AG04450 (cell line): ENCODE data around the gene CNMD. TPM values are rescaled to one million over a fixed set of nuclear protein-coding genes. Genes with fewer than 3 reads are reported as not detected.
"Not testable (repeated sequence)": the region's sequence is repeated elsewhere in the genome, so short reads cannot be mapped to it uniquely, and the experiment has no call there.

Experiments used
- CTCF ChIA-PET: fragments of 300-600, 350-600 bp; formaldehyde crosslinking; extraction: SDS; loops from one replicate; lab custom pipeline; 2022; ENCODE audit warnings: antibody characterized with exemption, inconsistent platforms; lab: Charles Lee
- POLR2A ChIA-PET: fragments of 350-600 bp; formaldehyde crosslinking; extraction: SDS; loops from one replicate; lab custom pipeline; 2021; ENCODE audit warnings: antibody characterized with exemption, inconsistent platforms; lab: Yijun Ruan, JAX
- DNase-seq: peaks from one replicate; pipeline ENCODE4 v3.0.0-alpha.2; 2011; ENCODE audit warnings: low read depth, low spot score
- H3K27ac ChIP-seq: one replicate; pipeline ENCODE4 v1.5.1; 2012; ENCODE audit warnings: low read depth, low read length, control low read depth
- H3K27me3 ChIP-seq: one replicate; pipeline ENCODE4 v1.6.0; 2012; ENCODE audit warnings: low read length; ENCODE audit not compliant: control insufficient read depth, insufficient read depth
- H3K4me3 ChIP-seq: 2 replicates; pipeline ENCODE4 v1.5.1; 2011; ENCODE audit warnings: mild to moderate bottlenecking, low read depth, low read length, control low read depth
- H3K9me3 ChIP-seq: 2 replicates; pipeline ENCODE4 v1.5.1; 2012; ENCODE audit warnings: low read length; ENCODE audit not compliant: control insufficient read depth, insufficient read depth
- polyA plus RNA-seq: library from polyadenylated mRNA; depleted of rRNA; stranded (reverse); fragments of >200 nt; gene quantifications from 2 replicates; pipeline ENCODE4 v1.2.3, GENCODE V29; 2011
- TF ChIP-seq, protein P1 (sequence below): IDR thresholded peaks from 2 replicates; pipeline ENCODE4 v1.5.1; 2011; ENCODE audit warnings: low read depth, low read length, control low read depth, inconsistent platforms

CNMD gene
- polyA plus RNA-seq, 1 experiment = not detected

DNA sequence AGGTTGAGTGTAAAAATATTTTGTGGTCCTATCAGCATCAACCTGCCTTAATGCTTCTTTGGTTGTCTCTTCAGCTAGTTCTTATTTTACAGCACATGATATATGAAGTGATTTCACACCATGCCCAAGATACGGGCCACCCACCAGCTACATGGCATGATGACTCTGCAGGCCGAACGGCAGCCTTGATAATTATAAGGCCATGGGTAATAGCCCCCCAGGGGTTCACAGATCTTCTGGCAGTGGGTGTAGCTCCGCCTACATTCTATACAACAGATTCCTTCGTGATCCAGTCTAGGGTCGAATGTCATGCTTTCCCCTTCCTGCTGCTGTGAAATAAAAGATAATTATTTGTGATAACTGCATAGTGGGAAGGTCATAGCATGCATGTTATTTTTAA lies 36.1 kb downstream of the CNMD start:
- Histone ChIP-seq H3K4me3 (no peak overlapping the region), H3K27ac (no peak overlapping the region), H3K27me3 (no peaks in the 10 kb centered on the region), H3K9me3 (no peaks in the 10 kb centered on the region)
- TF ChIP-seq, protein P1, sequence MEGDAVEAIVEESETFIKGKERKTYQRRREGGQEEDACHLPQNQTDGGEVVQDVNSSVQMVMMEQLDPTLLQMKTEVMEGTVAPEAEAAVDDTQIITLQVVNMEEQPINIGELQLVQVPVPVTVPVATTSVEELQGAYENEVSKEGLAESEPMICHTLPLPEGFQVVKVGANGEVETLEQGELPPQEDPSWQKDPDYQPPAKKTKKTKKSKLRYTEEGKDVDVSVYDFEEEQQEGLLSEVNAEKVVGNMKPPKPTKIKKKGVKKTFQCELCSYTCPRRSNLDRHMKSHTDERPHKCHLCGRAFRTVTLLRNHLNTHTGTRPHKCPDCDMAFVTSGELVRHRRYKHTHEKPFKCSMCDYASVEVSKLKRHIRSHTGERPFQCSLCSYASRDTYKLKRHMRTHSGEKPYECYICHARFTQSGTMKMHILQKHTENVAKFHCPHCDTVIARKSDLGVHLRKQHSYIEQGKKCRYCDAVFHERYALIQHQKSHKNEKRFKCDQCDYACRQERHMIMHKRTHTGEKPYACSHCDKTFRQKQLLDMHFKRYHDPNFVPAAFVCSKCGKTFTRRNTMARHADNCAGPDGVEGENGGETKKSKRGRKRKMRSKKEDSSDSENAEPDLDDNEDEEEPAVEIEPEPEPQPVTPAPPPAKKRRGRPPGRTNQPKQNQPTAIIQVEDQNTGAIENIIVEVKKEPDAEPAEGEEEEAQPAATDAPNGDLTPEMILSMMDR = no peak
- no peak for DNase-seq
- POLR2A ChIA-PET = no interaction called here
- CTCF ChIA-PET = interaction anchor here (0.8 to 1.7 kb wide), 4 partner anchors 9 to 39 kb away, joined by 3 to 6 read pairs (median 4); no protein-coding TSS in a partner anchor

DNA sequence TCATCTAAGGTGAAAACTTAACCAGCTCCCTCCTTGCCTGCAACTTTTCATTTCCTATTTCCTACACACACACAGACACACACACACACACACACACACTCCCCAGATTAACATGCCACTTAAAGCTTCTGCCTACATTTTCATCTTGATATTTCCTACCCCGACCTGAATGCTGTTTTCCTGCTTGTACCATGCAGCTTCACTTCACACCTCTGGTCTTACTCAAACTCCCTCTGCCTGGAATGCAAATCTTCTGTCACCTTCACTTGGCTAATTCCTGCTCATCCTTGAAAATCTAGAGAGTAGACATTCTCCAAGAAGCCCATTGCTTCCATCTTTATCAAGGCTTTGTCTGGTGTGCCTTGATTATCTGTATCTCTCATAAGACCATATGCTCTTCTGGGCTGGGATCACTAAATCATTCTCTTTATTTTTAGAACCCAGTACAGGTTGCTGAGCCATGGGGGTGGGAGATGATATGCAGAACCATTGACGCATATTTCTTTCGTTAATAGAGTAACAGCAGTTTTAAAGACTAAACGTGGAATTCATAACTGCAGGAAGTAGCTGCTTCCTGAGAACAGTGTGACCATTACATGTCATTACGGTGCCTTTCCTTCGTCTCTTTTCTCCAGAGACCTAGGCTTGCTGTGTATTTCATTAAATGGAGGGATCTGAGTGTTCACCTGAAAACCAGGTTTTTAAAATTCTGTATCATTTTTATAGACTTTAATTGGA lies 37.7 kb downstream of the CNMD start:
- Histone ChIP-seq H3K27ac (no peak overlapping the region), H3K27me3 (no peaks in the 10 kb centered on the region), H3K4me3 (no peak overlapping the region), H3K9me3 (no peaks in the 10 kb centered on the region)
- ChIA-PET POLR2A (no interaction called here), CTCF (interaction anchor here (1.2 kb wide), 1 partner anchor 36 kb away, joined by 5 read pairs; no protein-coding TSS in a partner anchor)
- TF ChIP-seq, protein P1 = no peak
- no peak for DNase-seq

DNA sequence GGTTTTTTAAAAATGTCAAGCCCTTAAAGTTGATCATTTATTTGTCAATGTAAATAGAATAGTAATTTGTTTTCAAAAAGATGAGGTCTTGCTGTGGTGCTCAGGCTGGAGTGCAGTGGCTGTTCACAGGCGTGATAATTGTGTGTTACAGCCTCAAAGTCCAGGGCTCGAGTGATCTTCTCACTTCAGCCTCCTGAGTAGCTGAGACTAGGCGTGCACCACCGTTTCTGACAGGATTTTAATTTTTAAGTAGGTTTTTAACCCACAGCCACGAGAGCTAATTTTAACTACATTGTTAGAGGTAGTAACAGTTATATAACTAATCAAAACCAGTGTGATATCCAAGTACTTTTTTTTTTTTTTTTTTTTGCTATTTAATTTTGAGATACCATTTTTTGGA lies 43.1 kb downstream of the CNMD start:
- ChIA-PET POLR2A (no interaction called here), CTCF (interaction anchor here (3.0 kb wide), 1 partner anchor 42 kb away, joined by 6 read pairs; no protein-coding TSS in a partner anchor)

DNA sequence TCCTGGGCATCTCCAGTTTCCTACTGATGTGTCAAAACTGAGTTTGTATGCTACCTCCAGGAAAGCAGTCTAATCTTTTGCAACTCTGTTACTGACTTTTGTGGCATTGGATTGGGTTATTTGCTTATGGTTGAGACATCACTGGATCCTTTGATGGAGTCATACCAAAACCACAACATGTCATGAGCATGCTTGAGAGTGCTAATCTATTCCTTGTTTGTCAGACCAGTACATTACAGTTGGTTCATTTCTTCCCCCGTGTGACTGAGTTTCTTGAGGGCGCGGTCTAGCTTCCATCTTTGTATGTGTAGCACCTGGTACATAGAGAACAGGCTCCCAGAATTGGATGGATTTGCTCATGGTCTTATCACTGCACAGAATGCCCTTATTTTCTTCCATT lies 43.8 kb downstream of the CNMD start:
- no peaks in the 10 kb centered on the region for H3K27me3 ChIP-seq
- no peak overlapping the region for H3K27ac ChIP-seq
- H3K4me3 ChIP-seq = no peak overlapping the region
- TF ChIP-seq, protein P1 = no peak
- POLR2A ChIA-PET = no interaction called here
- H3K9me3 ChIP-seq = no peaks in the 10 kb centered on the region
- CTCF ChIA-PET = interaction anchor here (3.0 kb wide), 1 partner anchor 43 kb away, joined by 6 read pairs; no protein-coding TSS in a partner anchor
- DNase-seq = peak; percentile 4

More for the DNA sequence above, 43.1 kb downstream of the CNMD start:
- H3K4me3 ChIP-seq = no peak overlapping the region
- TF ChIP-seq, protein P1 = no peak
- no peaks in the 10 kb centered on the region for H3K27me3 ChIP-seq
- DNase-seq = no peak
- H3K27ac ChIP-seq = no peak overlapping the region
- H3K9me3 ChIP-seq = no peaks in the 10 kb centered on the region

DNA sequence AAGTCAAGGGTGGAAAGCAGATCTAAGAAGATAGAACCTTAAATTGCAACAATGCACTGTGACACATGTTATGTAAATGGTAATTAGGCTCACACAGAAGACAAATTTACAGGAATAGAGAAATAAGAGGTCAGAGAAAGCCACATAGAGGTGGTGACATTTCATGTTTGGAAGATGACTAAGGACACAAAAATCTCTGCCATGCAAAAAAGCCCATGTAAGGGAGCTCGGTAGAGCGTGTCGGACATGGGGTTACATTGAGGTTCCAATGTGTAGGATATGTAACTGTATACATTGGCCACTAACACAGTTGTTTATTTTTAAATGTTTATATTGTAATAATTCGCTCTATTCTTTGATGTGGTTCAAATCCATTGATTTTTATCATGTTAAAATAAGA lies 53.2 kb downstream of the CNMD start:
- no peak for DNase-seq
- H3K27ac ChIP-seq = no peak overlapping the region
- POLR2A ChIA-PET = no interaction called here
- H3K9me3 ChIP-seq = no peaks in the 10 kb centered on the region
- CTCF ChIA-PET = interaction anchor here (0.9 to 1.2 kb wide), 2 partner anchors 21 to 29 kb away, joined by 3 to 4 read pairs; no protein-coding TSS in a partner anchor
- no peak overlapping the region for H3K4me3 ChIP-seq
- H3K27me3 ChIP-seq = no peaks in the 10 kb centered on the region
- TF ChIP-seq, protein P1 = no peak

DNA sequence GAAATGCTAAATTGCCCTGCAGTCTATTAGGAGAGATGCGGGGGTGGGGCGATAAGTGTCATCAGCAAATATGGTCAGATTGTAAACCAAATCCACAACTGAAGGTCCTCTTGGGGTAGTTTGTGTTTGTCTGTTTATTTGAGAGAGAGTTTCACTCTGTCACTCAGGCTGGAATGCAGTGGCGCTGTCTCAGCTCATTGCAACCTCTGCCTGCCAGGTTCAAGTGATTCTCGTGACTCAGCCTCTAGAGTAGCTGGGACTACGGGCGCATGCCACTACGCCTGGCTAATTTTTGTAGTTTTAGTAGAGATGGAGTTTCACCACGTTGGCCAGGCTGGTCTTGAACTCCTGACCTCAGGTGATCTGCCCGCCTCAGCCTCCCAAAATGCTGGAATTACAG lies 53.8 kb downstream of the CNMD start:
- DNase-seq, CTCF ChIA-PET, POLR2A ChIA-PET, H3K27me3 ChIP-seq, H3K4me3 ChIP-seq, H3K27ac ChIP-seq, H3K9me3 ChIP-seq: not testable (repeated sequence)
